ENCODE results near the gene UCHL5. TPM values are rescaled to one million over a fixed set of nuclear protein-coding genes. Genes with fewer than 3 reads are reported as not detected.

Gene UCHL5
- total RNA-seq, 1 donor from 2014 or later, result 25.9 TPM

- Mint-ChIP-seq H3K27ac (ENCODE audit: unreplicated experiment) (no peak overlapping the region), H3K36me3 (ENCODE audit: unreplicated experiment) (no peaks in the 10 kb centered on the region), H3K4me3 (ENCODE audit: unreplicated experiment) (no peak overlapping the region), H3K9me3 (ENCODE audit: unreplicated experiment) (no peaks in the 10 kb centered on the region), H3K27me3 (ENCODE audit: unreplicated experiment) (no peaks in the 10 kb centered on the region), H3K4me1 (ENCODE audit: low read depth, unreplicated experiment) (peaks cover 2% of the 10 kb centered on the region)
- DNase-seq, result no peak
- TF ChIP-seq CTCF (IDR thresholded peaks at IDR 0.05; ENCODE audit: partially characterized antibody, unreplicated experiment), result no peak
Observed at GRCh38 chr1:192973202-192973601, 86.0 kb downstream of the UCHL5 start.

DNA sequence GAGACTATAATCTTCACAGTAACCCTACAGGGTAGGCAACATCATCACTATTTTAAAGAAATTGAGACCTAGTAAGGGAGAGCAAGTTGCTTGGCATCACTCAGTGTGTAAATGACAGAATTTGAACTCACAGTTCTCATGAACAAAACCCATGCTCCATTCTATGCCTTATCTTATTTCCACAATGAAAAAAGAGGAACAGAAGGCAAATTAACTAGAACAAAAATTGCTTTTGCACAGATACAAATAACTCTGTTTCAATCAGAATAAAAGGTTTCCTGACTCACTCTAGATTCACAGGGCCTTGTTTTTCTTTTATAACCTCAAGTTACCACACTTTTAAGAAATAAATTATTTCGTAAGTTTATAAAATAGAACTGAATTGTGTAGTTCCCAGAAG lies 90.1 kb downstream of the UCHL5 start:
- no peak for TF ChIP-seq CTCF (IDR thresholded peaks at IDR 0.05; ENCODE audit: partially characterized antibody, unreplicated experiment)
- no peak for DNase-seq
- peaks cover 3% of the 10 kb centered on the region for H3K4me1 Mint-ChIP-seq (ENCODE audit: low read depth, unreplicated experiment)
- peaks cover 1% of the 10 kb centered on the region for H3K27me3 Mint-ChIP-seq (ENCODE audit: unreplicated experiment)
- H3K27ac Mint-ChIP-seq (ENCODE audit: unreplicated experiment), result no peak overlapping the region
- H3K36me3 Mint-ChIP-seq (ENCODE audit: unreplicated experiment), result no peaks in the 10 kb centered on the region
- H3K9me3 Mint-ChIP-seq (ENCODE audit: unreplicated experiment), result no peaks in the 10 kb centered on the region
- H3K4me3 Mint-ChIP-seq (ENCODE audit: unreplicated experiment), result no peak overlapping the region

DNA sequence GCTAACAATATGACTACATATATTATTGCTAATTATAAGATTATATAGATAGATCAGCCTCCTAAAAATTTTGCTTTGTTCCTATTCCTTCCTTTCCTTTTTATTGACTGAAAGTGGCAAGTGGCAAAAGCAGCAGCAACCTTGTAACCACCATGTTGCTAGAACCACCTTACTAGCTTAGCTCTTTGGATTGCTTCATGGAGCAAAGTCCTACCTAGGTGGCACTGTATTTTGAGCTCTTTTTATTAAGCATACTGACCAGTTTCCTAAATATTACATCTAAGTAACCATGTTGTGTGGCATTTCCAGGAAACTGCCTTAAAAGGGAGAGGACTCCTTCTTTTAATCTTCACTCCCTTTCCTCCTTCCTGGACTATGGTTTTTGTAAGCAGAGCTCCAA lies 90.8 kb downstream of the UCHL5 start:
- Mint-ChIP-seq H3K9me3 (ENCODE audit: unreplicated experiment) (no peaks in the 10 kb centered on the region), H3K27me3 (ENCODE audit: unreplicated experiment) (peaks cover 2% of the 10 kb centered on the region), H3K4me1 (ENCODE audit: low read depth, unreplicated experiment) (peaks cover 3% of the 10 kb centered on the region), H3K4me3 (ENCODE audit: unreplicated experiment) (no peak overlapping the region), H3K27ac (ENCODE audit: unreplicated experiment) (no peak overlapping the region), H3K36me3 (ENCODE audit: unreplicated experiment) (no peaks in the 10 kb centered on the region)
- no peak for DNase-seq
- no peak for TF ChIP-seq CTCF (IDR thresholded peaks at IDR 0.05; ENCODE audit: partially characterized antibody, unreplicated experiment)

DNA sequence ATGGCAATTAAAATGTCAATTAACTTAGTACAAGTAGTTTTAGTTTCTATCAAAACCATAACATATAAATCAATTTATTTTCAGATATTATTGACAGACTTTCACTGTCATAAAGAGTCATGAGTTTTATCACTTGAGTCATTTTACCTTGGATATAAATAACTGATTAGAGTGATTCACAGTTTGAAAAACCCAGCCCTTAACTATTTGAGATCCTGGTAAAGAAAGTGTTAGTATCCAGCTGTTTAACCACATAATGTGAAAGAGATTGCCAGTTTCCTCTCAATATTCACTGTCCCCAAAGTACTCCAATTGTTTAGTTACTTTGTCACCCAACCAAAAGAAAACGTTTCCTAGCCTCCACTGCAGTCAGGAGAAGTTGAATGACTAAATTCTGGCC lies 91.3 kb downstream of the UCHL5 start:
- Mint-ChIP-seq H3K27ac (ENCODE audit: unreplicated experiment) (no peak overlapping the region), H3K9me3 (ENCODE audit: unreplicated experiment) (no peaks in the 10 kb centered on the region), H3K4me1 (ENCODE audit: low read depth, unreplicated experiment) (peaks cover 3% of the 10 kb centered on the region), H3K36me3 (ENCODE audit: unreplicated experiment) (no peaks in the 10 kb centered on the region), H3K27me3 (ENCODE audit: unreplicated experiment) (peaks cover 2% of the 10 kb centered on the region), H3K4me3 (ENCODE audit: unreplicated experiment) (no peak overlapping the region)
- TF ChIP-seq CTCF (IDR thresholded peaks at IDR 0.05; ENCODE audit: partially characterized antibody, unreplicated experiment), result no peak
- DNase-seq, result no peak

- TF ChIP-seq CTCF (IDR thresholded peaks at IDR 0.05; ENCODE audit: partially characterized antibody, unreplicated experiment), result no peak
- no peak for DNase-seq
- Mint-ChIP-seq H3K36me3 (ENCODE audit: unreplicated experiment) (no peaks in the 10 kb centered on the region), H3K27me3 (ENCODE audit: unreplicated experiment) (peaks cover 2% of the 10 kb centered on the region), H3K4me1 (ENCODE audit: low read depth, unreplicated experiment) (peaks cover 3% of the 10 kb centered on the region), H3K4me3 (ENCODE audit: unreplicated experiment) (no peak overlapping the region), H3K27ac (ENCODE audit: unreplicated experiment) (no peak overlapping the region), H3K9me3 (ENCODE audit: unreplicated experiment) (no peaks in the 10 kb centered on the region)
Observed at GRCh38 chr1:192967211-192967877, 91.8 kb downstream of the UCHL5 start.

Data from glutamatergic neuron (in vitro differentiated cells).